Activated B cell treated with CpG ODN at 0.5 μM for 24 hours (primary cell): ENCODE data around the gene MPG. TPM values are rescaled to one million over a fixed set of nuclear protein-coding genes. Genes with fewer than 3 reads are reported as not detected.
A peak's percentile ranks its signal among the peaks of the same experiment; 100 is the strongest.

ENCODE experiments used
- ATAC-seq: fragments of 200-7000 bp; cut with Tn5 transposase; one replicate; pipeline ENCODE4 v1.10.0; 2021; ENCODE audit warnings: low read depth, mild to moderate bottlenecking, moderate library complexity
- CTCF ChIA-PET: fragments of 350-600 bp; sonication (Branson Sonifier 250); formaldehyde crosslinking; loops from one replicate; lab custom pipeline; 2021; ENCODE audit warnings: antibody characterized with exemption; lab: Charles Lee
- POLR2A ChIA-PET: fragments of 350-600 bp; sonication (Branson Sonifier 250); formaldehyde crosslinking; loops from one replicate; lab custom pipeline; 2021; ENCODE audit warnings: antibody characterized with exemption; lab: Charles Lee
- DNase-seq: peaks from one replicate; pipeline ENCODE4 v3.0.0; 2022
- H3K27ac Mint-ChIP-seq: one replicate; pipeline ENCODE4 v1.8.0; 2020; ENCODE audit warnings: mixed read lengths
- H3K27me3 Mint-ChIP-seq: one replicate; pipeline ENCODE4 v1.8.0; 2021; ENCODE audit warnings: mixed read lengths
- H3K36me3 Mint-ChIP-seq: one replicate; pipeline ENCODE4 v1.8.0; 2021; ENCODE audit warnings: low read depth, mixed read lengths
- H3K4me1 Mint-ChIP-seq: one replicate; pipeline ENCODE4 v1.8.0; 2021; ENCODE audit warnings: mixed read lengths
- H3K4me3 Mint-ChIP-seq: one replicate; pipeline ENCODE4 v1.8.0; 2020; ENCODE audit warnings: mild to moderate bottlenecking, mixed read lengths
- H3K9me3 Mint-ChIP-seq: one replicate; pipeline ENCODE4 v1.8.0; 2020; ENCODE audit warnings: mixed read lengths
- intact Hi-C: fragments of 100-400 bp; cut with micrococcal nuclease; formaldehyde crosslinking; loops from one replicate; pipeline ENCODE4 v1.15.1; 2024
- total RNA-seq: library from RNA; stranded (reverse); gene quantifications from 2 replicates; pipeline ENCODE4 v1.2.3, GENCODE V29; 2022
- TF ChIP-seq, protein P1 (sequence below): fragments of 200-600 bp; IDR thresholded peaks from one replicate; pipeline ENCODE4 v1.8.0; 2022; ENCODE audit warnings: antibody characterized with exemption, mild to moderate bottlenecking

MPG gene
- total RNA-seq, 1 donor from 2014 or later: 51.7 TPM

GRCh38 chr16:74747-75334, 3.2 kb upstream of the MPG start:
- Mint-ChIP-seq H3K4me1 (peaks cover 35% of the 10 kb centered on the region), H3K4me3 (no peak overlapping the region), H3K27ac (no peak overlapping the region), H3K36me3 (peaks cover 5% of the 10 kb centered on the region), H3K27me3 (peaks cover 20% of the 10 kb centered on the region), H3K9me3 (no peaks in the 10 kb centered on the region)
- intact Hi-C loops: no loop called here
- CTCF ChIA-PET: interaction anchor here (1.3 to 3.2 kb wide), 3 partner anchors 9 to 22 kb away, joined by 6 to 19 read pairs (median 6); no protein-coding TSS in a partner anchor
- DNase-seq: no peak
- POLR2A ChIA-PET: interaction anchor here (1.1 kb wide), 2 partner anchors 14 to 22 kb away, joined by 3 read pairs; partner anchors contain the start of gene POLR3K
- TF ChIP-seq, protein P1, sequence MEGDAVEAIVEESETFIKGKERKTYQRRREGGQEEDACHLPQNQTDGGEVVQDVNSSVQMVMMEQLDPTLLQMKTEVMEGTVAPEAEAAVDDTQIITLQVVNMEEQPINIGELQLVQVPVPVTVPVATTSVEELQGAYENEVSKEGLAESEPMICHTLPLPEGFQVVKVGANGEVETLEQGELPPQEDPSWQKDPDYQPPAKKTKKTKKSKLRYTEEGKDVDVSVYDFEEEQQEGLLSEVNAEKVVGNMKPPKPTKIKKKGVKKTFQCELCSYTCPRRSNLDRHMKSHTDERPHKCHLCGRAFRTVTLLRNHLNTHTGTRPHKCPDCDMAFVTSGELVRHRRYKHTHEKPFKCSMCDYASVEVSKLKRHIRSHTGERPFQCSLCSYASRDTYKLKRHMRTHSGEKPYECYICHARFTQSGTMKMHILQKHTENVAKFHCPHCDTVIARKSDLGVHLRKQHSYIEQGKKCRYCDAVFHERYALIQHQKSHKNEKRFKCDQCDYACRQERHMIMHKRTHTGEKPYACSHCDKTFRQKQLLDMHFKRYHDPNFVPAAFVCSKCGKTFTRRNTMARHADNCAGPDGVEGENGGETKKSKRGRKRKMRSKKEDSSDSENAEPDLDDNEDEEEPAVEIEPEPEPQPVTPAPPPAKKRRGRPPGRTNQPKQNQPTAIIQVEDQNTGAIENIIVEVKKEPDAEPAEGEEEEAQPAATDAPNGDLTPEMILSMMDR: no peak
- no peak for ATAC-seq

GRCh38 chr16:75580-76501, 2.2 kb upstream of the MPG start:
- peaks cover 36% of the 10 kb centered on the region for H3K4me1 Mint-ChIP-seq
- ChIA-PET POLR2A (interaction anchor here (0.6 to 2.6 kb wide), 3 partner anchors 13 to 37 kb away, joined by 3 to 16 read pairs (median 6); no protein-coding TSS in a partner anchor), CTCF (interaction anchor here (1.3 to 3.2 kb wide), 2 partner anchors 10 to 21 kb away, joined by 6 to 19 read pairs; no protein-coding TSS in a partner anchor)
- H3K4me3 Mint-ChIP-seq: no peak overlapping the region
- intact Hi-C loops: no loop called here
- H3K36me3 Mint-ChIP-seq: peaks cover 13% of the 10 kb centered on the region
- DNase-seq: no peak
- no peak overlapping the region for H3K27ac Mint-ChIP-seq
- H3K9me3 Mint-ChIP-seq: no peaks in the 10 kb centered on the region
- peaks cover 15% of the 10 kb centered on the region for H3K27me3 Mint-ChIP-seq
- ATAC-seq: no peak
- TF ChIP-seq, protein P1: no peak

GRCh38 chr16:76535-77272, 1.3 kb upstream of the MPG start:
- peaks cover 16% of the 10 kb centered on the region for H3K36me3 Mint-ChIP-seq
- ChIA-PET CTCF (interaction anchor here (1.4 to 3.2 kb wide), 2 partner anchors 11 to 20 kb away, joined by 12 to 19 read pairs; no protein-coding TSS in a partner anchor), POLR2A (interaction anchor here (0.7 to 2.6 kb wide), 6 partner anchors 11 to 276 kb away, joined by 3 to 16 read pairs (median 8); partner anchors contain the start of genes AXIN1, POLR3K and SNRNP25)
- H3K27ac Mint-ChIP-seq: peak overlapping the region; percentile 56
- H3K9me3 Mint-ChIP-seq: no peaks in the 10 kb centered on the region
- TF ChIP-seq, protein P1: no peak
- peaks cover 38% of the 10 kb centered on the region for H3K4me1 Mint-ChIP-seq
- H3K27me3 Mint-ChIP-seq: peaks cover 10% of the 10 kb centered on the region
- DNase-seq (no peak), ATAC-seq (no peak)
- peak overlapping the region; percentile 78 for H3K4me3 Mint-ChIP-seq
- intact Hi-C loops: loop anchor here (1.0 kb wide), 2 partner anchors 11 to 23 kb away; partner anchors contain the start of genes POLR3K and SNRNP25

DNA sequence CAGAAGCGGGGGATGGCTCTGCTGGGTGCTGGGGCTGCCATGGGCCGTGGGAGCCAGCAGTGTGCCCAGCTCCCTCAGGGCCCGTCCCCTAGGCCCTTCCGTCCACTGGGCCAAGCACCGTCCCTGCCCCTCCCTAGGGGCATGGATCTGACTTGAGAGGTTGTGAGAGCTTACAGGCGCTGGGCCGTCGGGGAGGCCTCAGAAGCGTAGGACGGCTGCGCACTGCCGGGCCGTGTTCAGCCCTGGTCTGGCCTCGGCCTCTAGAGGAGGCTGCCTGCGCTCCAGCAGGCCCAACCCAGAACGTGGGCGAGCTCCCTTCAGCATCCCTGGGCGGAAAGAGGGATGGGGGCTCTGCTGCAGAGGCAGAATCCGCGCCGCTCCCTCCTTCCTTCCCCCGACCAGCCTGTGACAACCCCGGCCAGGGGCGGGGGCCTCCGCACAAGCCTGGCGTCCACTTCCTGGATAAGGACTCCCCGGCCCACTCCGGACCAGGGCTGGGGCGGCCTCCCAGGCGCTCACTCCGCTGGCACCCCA, 685 bp upstream of the MPG start:
- peaks cover 16% of the 10 kb centered on the region for H3K36me3 Mint-ChIP-seq
- ATAC-seq: peak; percentile 42
- ChIA-PET CTCF (interaction anchor here (1.4 to 3.2 kb wide), 2 partner anchors 11 to 19 kb away, joined by 12 to 19 read pairs; no protein-coding TSS in a partner anchor), POLR2A (interaction anchor here (0.7 to 2.6 kb wide), 8 partner anchors 12 to 275 kb away, joined by 3 to 16 read pairs (median 4); partner anchors contain the start of genes AXIN1, NPRL3, POLR3K and SNRNP25)
- peak overlapping the region; percentile 56 for H3K27ac Mint-ChIP-seq
- no peaks in the 10 kb centered on the region for H3K9me3 Mint-ChIP-seq
- intact Hi-C loops: loop anchor here (1.0 kb wide), 2 partner anchors 12 to 24 kb away; partner anchors contain the start of genes POLR3K and SNRNP25
- DNase-seq: peak; percentile 51
- peaks cover 36% of the 10 kb centered on the region for H3K4me1 Mint-ChIP-seq
- TF ChIP-seq, protein P1: no peak
- peaks cover 10% of the 10 kb centered on the region for H3K27me3 Mint-ChIP-seq
- peak overlapping the region; percentile 78 for H3K4me3 Mint-ChIP-seq
